OCI-LY1 (cell line): ENCODE data around the gene BABAM1.

ENCODE experiments used
- H2AFZ ChIP-seq: fragments of 200-600 bp; sonication (generic), shearing (Covaris generic); 2 replicates; pipeline ENCODE4 v1.6.0; 2014; ENCODE audit warnings: antibody characterized with exemption, mild to moderate bottlenecking, low read length
- H3F3A ChIP-seq: fragments of 200-600 bp; sonication (generic), shearing (Covaris generic); 2 replicates; pipeline ENCODE4 v1.6.0; 2014; ENCODE audit warnings: mild to moderate bottlenecking, antibody characterized with exemption, low read length, moderate library complexity; ENCODE audit not compliant: insufficient read depth
- H3K27ac ChIP-seq: fragments of 200-600 bp; sonication (generic); 2 replicates; pipeline ENCODE4 v1.5.1; 2014; ENCODE audit warnings: low read length, mixed run types, mild to moderate bottlenecking, low read depth; ENCODE audit not compliant: poor library complexity, severe bottlenecking
- H3K27me3 ChIP-seq: fragments of 200-600 bp; sonication (generic); 2 replicates; pipeline ENCODE4 v1.6.0; 2014; ENCODE audit warnings: antibody characterized with exemption, mild to moderate bottlenecking, low read length, moderate library complexity; ENCODE audit not compliant: insufficient read depth
- H3K36me3 ChIP-seq: fragments of 200-600 bp; sonication (generic); 2 replicates; pipeline ENCODE4 v1.6.1; 2014; ENCODE audit warnings: mild to moderate bottlenecking, antibody characterized with exemption, low read length, moderate library complexity, mixed read lengths; ENCODE audit not compliant: insufficient read depth
- H3K4me1 ChIP-seq: fragments of 200-600 bp; sonication (generic); 2 replicates; pipeline ENCODE4 v1.5.1; 2014; ENCODE audit warnings: mild to moderate bottlenecking, low read length, moderate library complexity; ENCODE audit not compliant: insufficient read depth, severe bottlenecking
- H3K4me2 ChIP-seq: fragments of 200-600 bp; sonication (generic), shearing (Covaris generic); 2 replicates; pipeline ENCODE4 v1.6.1; 2014; ENCODE audit warnings: low read length
- H3K4me3 ChIP-seq: fragments of 200-600 bp; sonication (generic); 2 replicates; pipeline ENCODE4 v1.5.1; 2014; ENCODE audit warnings: low read length, low read depth, mild to moderate bottlenecking, mixed read lengths; ENCODE audit not compliant: poor library complexity, severe bottlenecking
- H3K79me2 ChIP-seq: fragments of 200-600 bp; shearing (Covaris generic); 2 replicates; pipeline ENCODE4 v1.6.1; 2016; ENCODE audit warnings: mixed run types, low read length, mixed read lengths; ENCODE audit not compliant: insufficient read depth
- H3K9ac ChIP-seq: fragments of 200-600 bp; sonication (generic), shearing (Covaris generic); 2 replicates; pipeline ENCODE4 v1.6.1; 2014; ENCODE audit warnings: mild to moderate bottlenecking, low read length, mixed read lengths
- H3K9me2 ChIP-seq: fragments of 200-600 bp; sonication (generic), shearing (Covaris generic); 2 replicates; pipeline ENCODE4 v1.6.1; 2014; ENCODE audit warnings: low read depth, mild to moderate bottlenecking, low read length, mixed read lengths
- H3K9me3 ChIP-seq: fragments of 200-600 bp; shearing (Covaris generic); 2 replicates; pipeline ENCODE4 v1.6.1; 2014; ENCODE audit warnings: low read length, mixed read lengths
- H4K20me1 ChIP-seq: fragments of 200-600 bp; sonication (generic), shearing (Covaris generic); 2 replicates; pipeline ENCODE4 v1.6.0; 2016; ENCODE audit warnings: mild to moderate bottlenecking, low read length; ENCODE audit not compliant: insufficient read depth
- EZH2 ChIP-seq: fragments of 200-600 bp; sonication (generic), shearing (Covaris generic); IDR thresholded peaks from 2 replicates; pipeline ENCODE4 v1.8.0; 2017; ENCODE audit warnings: borderline replicate concordance, mixed run types, mild to moderate bottlenecking, antibody characterized with exemption, low read length, moderate library complexity, mixed read lengths
- TF ChIP-seq, protein P1 (sequence below): fragments of 200-600 bp; sonication (generic), shearing (Covaris generic); IDR thresholded peaks from 2 replicates; pipeline ENCODE4 v1.5.1; 2017; ENCODE audit warnings: mild to moderate bottlenecking, antibody characterized with exemption, low read length, moderate library complexity, mixed read lengths

Gene BABAM1

DNA sequence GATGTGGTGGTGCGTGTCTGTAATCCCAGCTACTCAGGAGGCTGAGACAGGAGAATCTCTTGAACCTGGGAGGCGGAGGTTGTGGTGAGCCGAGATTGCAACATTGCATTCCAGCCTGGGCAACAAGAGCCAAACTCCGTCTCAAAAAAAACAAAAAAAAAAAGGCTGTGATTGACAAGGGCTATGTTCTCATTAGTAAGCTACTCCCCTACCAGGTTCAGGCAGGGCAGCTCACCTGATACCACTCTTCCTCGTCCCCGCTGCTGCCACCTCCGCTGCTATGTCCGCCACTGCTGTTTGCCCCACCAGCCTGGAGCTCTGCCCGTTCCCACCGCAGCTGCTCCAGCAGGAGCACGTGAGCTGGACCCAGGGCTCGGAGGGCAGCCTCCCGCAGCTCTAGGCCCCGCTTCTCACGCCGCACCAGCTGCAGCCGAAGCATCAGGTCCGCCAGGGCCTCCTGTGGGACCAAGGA lies 12.1 kb upstream of the BABAM1 start:
- H2AFZ ChIP-seq: no peak overlapping the region
- H3K4me1 ChIP-seq: no peaks in the 10 kb centered on the region
- TF ChIP-seq EZH2: no peak
- TF ChIP-seq, protein P1, sequence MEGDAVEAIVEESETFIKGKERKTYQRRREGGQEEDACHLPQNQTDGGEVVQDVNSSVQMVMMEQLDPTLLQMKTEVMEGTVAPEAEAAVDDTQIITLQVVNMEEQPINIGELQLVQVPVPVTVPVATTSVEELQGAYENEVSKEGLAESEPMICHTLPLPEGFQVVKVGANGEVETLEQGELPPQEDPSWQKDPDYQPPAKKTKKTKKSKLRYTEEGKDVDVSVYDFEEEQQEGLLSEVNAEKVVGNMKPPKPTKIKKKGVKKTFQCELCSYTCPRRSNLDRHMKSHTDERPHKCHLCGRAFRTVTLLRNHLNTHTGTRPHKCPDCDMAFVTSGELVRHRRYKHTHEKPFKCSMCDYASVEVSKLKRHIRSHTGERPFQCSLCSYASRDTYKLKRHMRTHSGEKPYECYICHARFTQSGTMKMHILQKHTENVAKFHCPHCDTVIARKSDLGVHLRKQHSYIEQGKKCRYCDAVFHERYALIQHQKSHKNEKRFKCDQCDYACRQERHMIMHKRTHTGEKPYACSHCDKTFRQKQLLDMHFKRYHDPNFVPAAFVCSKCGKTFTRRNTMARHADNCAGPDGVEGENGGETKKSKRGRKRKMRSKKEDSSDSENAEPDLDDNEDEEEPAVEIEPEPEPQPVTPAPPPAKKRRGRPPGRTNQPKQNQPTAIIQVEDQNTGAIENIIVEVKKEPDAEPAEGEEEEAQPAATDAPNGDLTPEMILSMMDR: no peak
- no peaks in the 10 kb centered on the region for H3F3A ChIP-seq
- H3K36me3 ChIP-seq: no peaks in the 10 kb centered on the region
- H3K4me2 ChIP-seq: no peak overlapping the region
- H3K27me3 ChIP-seq: peaks cover 5% of the 10 kb centered on the region; the same call in 1 of the 2 replicates
- H3K27ac ChIP-seq: no peak overlapping the region
- H3K9ac ChIP-seq: no peak overlapping the region
- no peaks in the 10 kb centered on the region for H3K79me2 ChIP-seq
- no peaks in the 10 kb centered on the region for H4K20me1 ChIP-seq
- H3K9me3 ChIP-seq: no peaks in the 10 kb centered on the region
- H3K9me2 ChIP-seq: no peaks in the 10 kb centered on the region
- no peak overlapping the region for H3K4me3 ChIP-seq

DNA sequence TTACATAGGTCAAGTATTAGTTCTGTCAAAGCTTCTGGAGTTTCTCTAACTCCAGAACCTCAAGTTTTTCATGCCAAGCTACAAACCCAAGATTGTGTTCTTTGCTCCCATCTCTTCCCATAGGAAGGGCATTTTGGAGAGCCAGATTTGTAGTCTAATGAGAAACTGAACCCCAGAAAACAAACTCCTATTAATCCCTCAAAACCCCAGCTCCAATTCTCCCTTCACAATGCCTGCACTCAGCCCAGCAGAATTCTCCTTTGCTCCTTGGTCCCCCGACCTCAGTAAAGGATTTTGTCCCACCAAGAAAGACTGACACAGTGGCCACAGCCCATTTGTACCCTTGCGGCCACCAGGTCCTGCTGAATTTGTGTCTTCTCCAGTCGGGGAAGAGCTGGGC lies 11.1 kb upstream of the BABAM1 start:
- no peaks in the 10 kb centered on the region for H3F3A ChIP-seq
- no peak overlapping the region for H3K4me2 ChIP-seq
- peaks cover 5% of the 10 kb centered on the region; the same call in 1 of the 2 replicates for H3K27me3 ChIP-seq
- no peaks in the 10 kb centered on the region for H3K36me3 ChIP-seq
- no peak overlapping the region for H3K27ac ChIP-seq
- H3K9me2 ChIP-seq: no peaks in the 10 kb centered on the region
- H4K20me1 ChIP-seq: no peaks in the 10 kb centered on the region
- peaks cover 6% of the 10 kb centered on the region for H3K4me1 ChIP-seq
- TF ChIP-seq EZH2: no peak
- TF ChIP-seq, protein P1: no peak
- no peak overlapping the region for H3K4me3 ChIP-seq
- no peak overlapping the region for H2AFZ ChIP-seq
- no peak overlapping the region for H3K9ac ChIP-seq
- H3K9me3 ChIP-seq: no peaks in the 10 kb centered on the region
- H3K79me2 ChIP-seq: no peaks in the 10 kb centered on the region

DNA sequence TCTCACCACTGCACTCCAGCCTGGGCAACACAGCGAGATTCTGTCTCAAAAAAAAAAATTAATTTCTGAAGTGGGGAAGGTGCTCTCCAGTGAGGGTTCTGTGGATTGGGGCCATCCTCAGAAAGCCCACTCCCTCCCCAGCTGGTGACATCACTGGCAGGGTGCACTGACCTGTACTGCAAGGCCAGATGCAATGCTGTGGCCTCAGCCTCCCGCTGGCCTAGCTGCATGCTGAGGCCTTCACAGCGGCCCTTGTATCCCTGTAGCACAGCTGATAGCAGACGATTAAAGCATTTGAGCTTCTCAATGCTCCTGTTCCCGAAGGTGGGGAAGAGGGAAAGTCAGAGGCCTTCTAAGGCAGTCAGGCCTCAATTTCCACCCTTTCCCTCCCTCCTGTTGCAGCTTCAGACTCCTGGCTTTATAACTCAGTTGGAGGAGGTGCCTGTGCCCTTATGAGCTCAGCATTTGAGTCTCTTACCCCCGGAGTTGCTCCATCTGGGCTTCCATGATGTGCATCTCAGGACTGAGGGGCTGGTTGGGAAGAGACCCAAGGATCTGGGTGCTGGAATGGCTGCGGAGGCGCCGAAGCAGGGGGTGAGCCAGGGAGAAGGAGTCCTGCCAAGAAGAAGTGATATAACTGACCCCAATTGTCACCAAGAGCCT lies 8.0 kb upstream of the BABAM1 start:
- Histone ChIP-seq H3K27ac (no peak overlapping the region), H3K36me3 (no peaks in the 10 kb centered on the region), H3K4me1 (peaks cover 14% of the 10 kb centered on the region), H3K79me2 (no peaks in the 10 kb centered on the region), H3K4me2 (no peak overlapping the region), H2AFZ (no peak overlapping the region), H3F3A (no peaks in the 10 kb centered on the region), H3K4me3 (no peak overlapping the region), H3K9me3 (no peaks in the 10 kb centered on the region), H3K27me3 (peaks cover 5% of the 10 kb centered on the region; the same call in 1 of the 2 replicates), H4K20me1 (no peaks in the 10 kb centered on the region), H3K9me2 (no peaks in the 10 kb centered on the region), H3K9ac (no peak overlapping the region)
- TF ChIP-seq, protein P1: no peak
- TF ChIP-seq EZH2: no peak
